ENCODE measurements around the gene KHNYN. TPM values are rescaled to one million over a fixed set of nuclear protein-coding genes. Genes with fewer than 3 reads are reported as not detected.

KHNYN gene
- total RNA-seq, 1 experiment from 2014 or later, result 33.2 TPM

DNA sequence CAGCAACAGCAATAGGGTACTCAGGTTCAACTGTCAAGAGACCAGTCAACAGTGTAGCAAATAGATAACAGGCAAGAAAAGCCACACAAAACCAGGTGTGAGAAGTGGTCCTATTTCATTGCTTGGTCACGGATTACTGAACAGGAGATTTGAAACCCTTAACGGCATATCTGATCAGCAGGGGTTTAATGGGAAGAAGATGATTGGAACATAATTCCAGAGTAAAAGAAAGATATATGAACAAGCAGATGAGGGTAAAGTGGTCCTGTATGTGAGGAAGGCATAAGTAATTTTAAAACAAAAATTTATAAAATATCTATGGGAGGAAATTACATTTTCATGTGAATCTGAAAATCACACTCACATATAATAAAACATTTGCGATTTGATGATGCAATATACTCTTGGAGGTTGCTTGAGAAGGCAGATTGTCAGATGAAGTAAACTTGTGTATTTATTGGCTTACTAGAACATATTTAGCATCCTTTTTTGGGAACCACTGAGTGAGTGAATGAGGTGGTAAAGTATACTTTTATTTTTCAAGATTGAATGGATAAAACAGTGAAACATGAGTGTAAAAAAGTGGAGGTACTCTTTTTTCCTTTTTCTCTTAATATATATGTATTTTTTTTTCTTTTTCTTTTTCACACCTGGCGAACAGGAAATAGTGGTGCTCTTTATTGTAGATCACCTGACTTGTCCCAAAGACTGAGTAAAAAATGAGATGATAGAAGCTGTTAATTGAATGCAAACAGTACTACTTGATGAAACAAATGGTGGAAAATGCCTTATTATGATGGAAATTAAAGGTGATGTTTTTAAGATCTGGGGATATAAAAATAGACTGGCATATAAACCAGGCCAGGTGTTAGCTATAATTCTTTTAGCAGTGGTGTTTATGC lies 34.4 kb downstream of the KHNYN start:
- no peak for DNase-seq (ENCODE audit: low spot score)

DNA sequence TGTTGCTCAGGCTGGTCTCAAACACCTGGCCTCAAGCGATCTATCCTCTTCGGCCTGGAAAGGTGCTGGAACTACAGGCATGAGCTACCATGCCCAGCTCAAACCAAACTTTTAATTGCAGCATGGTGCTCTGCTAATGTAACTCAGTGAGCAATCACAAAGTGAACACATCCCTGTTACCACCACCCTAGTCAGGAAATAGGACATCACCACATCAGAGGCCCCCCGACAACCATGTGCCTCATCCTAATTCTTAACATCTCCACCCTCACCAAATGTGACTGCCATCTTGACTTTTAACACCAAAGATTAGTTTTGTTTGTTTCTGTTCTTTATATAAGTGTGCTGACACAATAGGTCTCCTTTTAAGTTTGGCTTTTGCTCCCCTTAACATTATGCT lies 35.6 kb downstream of the KHNYN start:
- Mint-ChIP-seq H3K4me3 (no peak overlapping the region), H3K27ac (no peak overlapping the region), H3K4me1 (peaks cover 3% of the 10 kb centered on the region), H3K9me3 (peaks cover 7% of the 10 kb centered on the region), H3K27me3 (ENCODE audit: low read depth) (peaks cover under 1% of the 10 kb centered on the region; the same call in 1 of the 2 replicates), H3K36me3 (no peaks in the 10 kb centered on the region)
- DNase-seq (ENCODE audit: low spot score), result no peak
- TF ChIP-seq ZNF232 (CRISPR knock-in tag; IDR thresholded peaks at IDR 0.05) (no peak), TCF7 (CRISPR knock-in tag; IDR thresholded peaks at IDR 0.05; ENCODE audit: low read depth) (no peak)
- CTCF ChIA-PET, result interaction anchor here (0.7 kb wide), 2 partner anchors 87 to 375 kb away, joined by 3 read pairs; no protein-coding TSS in a partner anchor
- ATAC-seq, result no peak
- POLR2A ChIA-PET, result no interaction called here

More for the DNA sequence above, 34.4 kb downstream of the KHNYN start:
- ChIA-PET POLR2A (no interaction called here), CTCF (interaction anchor here (0.7 kb wide), 1 partner anchor 373 kb away, joined by 3 read pairs; no protein-coding TSS in a partner anchor)
- Mint-ChIP-seq H3K36me3 (no peaks in the 10 kb centered on the region), H3K9me3 (0 out of 2 replicates have a peak, but pooled peaks cover 3% of the 10 kb centered on the region), H3K4me3 (no peak overlapping the region), H3K27me3 (ENCODE audit: low read depth) (peaks cover 3% of the 10 kb centered on the region; the same call in 1 of the 2 replicates), H3K4me1 (peaks cover 3% of the 10 kb centered on the region), H3K27ac (no peak overlapping the region)
- TF ChIP-seq NR3C1 (CRISPR knock-in tag; conservative IDR thresholded peaks at IDR 0.05; ENCODE audit: low read depth) (no peak), GABPB1 (CRISPR knock-in tag; IDR thresholded peaks at IDR 0.05) (no peak)
- TF ChIP-seq, protein P1, sequence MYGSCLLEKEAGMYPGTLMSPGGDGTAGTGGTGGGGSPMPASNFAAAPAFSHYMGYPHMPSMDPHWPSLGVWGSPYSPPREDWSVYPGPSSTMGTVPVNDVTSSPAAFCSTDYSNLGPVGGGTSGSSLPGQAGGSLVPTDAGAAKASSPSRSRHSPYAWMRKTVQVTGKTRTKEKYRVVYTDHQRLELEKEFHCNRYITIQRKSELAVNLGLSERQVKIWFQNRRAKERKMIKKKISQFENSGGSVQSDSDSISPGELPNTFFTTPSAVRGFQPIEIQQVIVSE (CRISPR knock-in tag; IDR thresholded peaks at IDR 0.05; ENCODE audit: borderline replicate concordance), result no peak
- TF ChIP-seq, protein P2, sequence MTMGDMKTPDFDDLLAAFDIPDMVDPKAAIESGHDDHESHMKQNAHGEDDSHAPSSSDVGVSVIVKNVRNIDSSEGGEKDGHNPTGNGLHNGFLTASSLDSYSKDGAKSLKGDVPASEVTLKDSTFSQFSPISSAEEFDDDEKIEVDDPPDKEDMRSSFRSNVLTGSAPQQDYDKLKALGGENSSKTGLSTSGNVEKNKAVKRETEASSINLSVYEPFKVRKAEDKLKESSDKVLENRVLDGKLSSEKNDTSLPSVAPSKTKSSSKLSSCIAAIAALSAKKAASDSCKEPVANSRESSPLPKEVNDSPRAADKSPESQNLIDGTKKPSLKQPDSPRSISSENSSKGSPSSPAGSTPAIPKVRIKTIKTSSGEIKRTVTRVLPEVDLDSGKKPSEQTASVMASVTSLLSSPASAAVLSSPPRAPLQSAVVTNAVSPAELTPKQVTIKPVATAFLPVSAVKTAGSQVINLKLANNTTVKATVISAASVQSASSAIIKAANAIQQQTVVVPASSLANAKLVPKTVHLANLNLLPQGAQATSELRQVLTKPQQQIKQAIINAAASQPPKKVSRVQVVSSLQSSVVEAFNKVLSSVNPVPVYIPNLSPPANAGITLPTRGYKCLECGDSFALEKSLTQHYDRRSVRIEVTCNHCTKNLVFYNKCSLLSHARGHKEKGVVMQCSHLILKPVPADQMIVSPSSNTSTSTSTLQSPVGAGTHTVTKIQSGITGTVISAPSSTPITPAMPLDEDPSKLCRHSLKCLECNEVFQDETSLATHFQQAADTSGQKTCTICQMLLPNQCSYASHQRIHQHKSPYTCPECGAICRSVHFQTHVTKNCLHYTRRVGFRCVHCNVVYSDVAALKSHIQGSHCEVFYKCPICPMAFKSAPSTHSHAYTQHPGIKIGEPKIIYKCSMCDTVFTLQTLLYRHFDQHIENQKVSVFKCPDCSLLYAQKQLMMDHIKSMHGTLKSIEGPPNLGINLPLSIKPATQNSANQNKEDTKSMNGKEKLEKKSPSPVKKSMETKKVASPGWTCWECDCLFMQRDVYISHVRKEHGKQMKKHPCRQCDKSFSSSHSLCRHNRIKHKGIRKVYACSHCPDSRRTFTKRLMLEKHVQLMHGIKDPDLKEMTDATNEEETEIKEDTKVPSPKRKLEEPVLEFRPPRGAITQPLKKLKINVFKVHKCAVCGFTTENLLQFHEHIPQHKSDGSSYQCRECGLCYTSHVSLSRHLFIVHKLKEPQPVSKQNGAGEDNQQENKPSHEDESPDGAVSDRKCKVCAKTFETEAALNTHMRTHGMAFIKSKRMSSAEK (CRISPR knock-in tag; IDR thresholded peaks at IDR 0.05; ENCODE audit: borderline replicate concordance), result no peak
- no peak for ATAC-seq

DNA sequence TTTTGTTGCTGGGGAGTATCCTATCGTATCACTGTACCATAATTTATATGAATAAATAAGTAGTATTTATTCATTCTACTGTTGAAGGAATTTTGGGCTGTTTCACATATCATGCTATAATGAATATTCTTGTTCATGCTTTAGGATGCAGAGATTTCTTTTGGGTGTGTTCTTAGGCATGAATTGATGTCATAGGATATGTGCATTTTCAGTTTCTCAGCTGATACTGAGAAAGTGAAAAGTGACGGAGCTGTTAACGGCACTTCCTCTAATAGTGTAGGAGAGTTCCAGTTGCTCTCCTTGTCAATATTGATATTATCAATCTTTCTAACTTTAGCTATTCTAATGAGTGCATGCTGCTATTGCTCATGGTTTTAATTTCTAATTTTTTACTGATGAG lies 36.1 kb downstream of the KHNYN start:
- no peak for DNase-seq (ENCODE audit: low spot score)
- ChIA-PET CTCF (interaction anchor here (0.7 kb wide), 1 partner anchor 86 kb away, joined by 3 read pairs; no protein-coding TSS in a partner anchor), POLR2A (no interaction called here)
- Mint-ChIP-seq H3K4me1 (peaks cover 3% of the 10 kb centered on the region), H3K36me3 (no peaks in the 10 kb centered on the region), H3K27ac (no peak overlapping the region), H3K27me3 (ENCODE audit: low read depth) (peaks cover 5% of the 10 kb centered on the region; the same call in 1 of the 2 replicates), H3K4me3 (no peak overlapping the region), H3K9me3 (peaks cover 10% of the 10 kb centered on the region)
- ATAC-seq, result no peak
- TF ChIP-seq FOXK1 (CRISPR knock-in tag; IDR thresholded peaks at IDR 0.05) (no peak), NR1H2 (CRISPR knock-in tag; IDR thresholded peaks at IDR 0.05) (no peak), SP1 (CRISPR knock-in tag; conservative IDR thresholded peaks at IDR 0.05) (no peak), FOXJ3 (CRISPR knock-in tag; IDR thresholded peaks at IDR 0.05; ENCODE audit: borderline replicate concordance) (no peak), HMGA2 (CRISPR knock-in tag; IDR thresholded peaks at IDR 0.05) (no peak), CREM (CRISPR knock-in tag; IDR thresholded peaks at IDR 0.05) (no peak), OVOL2 (CRISPR knock-in tag; IDR thresholded peaks at IDR 0.05; ENCODE audit: borderline replicate concordance) (no peak)
- TF ChIP-seq, protein P3, sequence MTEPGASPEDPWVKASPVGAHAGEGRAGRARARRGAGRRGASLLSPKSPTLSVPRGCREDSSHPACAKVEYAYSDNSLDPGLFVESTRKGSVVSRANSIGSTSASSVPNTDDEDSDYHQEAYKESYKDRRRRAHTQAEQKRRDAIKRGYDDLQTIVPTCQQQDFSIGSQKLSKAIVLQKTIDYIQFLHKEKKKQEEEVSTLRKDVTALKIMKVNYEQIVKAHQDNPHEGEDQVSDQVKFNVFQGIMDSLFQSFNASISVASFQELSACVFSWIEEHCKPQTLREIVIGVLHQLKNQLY (CRISPR knock-in tag; IDR thresholded peaks at IDR 0.05), result no peak
- TF ChIP-seq, protein P4, sequence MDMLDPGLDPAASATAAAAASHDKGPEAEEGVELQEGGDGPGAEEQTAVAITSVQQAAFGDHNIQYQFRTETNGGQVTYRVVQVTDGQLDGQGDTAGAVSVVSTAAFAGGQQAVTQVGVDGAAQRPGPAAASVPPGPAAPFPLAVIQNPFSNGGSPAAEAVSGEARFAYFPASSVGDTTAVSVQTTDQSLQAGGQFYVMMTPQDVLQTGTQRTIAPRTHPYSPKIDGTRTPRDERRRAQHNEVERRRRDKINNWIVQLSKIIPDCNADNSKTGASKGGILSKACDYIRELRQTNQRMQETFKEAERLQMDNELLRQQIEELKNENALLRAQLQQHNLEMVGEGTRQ (CRISPR knock-in tag; IDR thresholded peaks at IDR 0.05), result no peak
- TF ChIP-seq, protein P5, sequence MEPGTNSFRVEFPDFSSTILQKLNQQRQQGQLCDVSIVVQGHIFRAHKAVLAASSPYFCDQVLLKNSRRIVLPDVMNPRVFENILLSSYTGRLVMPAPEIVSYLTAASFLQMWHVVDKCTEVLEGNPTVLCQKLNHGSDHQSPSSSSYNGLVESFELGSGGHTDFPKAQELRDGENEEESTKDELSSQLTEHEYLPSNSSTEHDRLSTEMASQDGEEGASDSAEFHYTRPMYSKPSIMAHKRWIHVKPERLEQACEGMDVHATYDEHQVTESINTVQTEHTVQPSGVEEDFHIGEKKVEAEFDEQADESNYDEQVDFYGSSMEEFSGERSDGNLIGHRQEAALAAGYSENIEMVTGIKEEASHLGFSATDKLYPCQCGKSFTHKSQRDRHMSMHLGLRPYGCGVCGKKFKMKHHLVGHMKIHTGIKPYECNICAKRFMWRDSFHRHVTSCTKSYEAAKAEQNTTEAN (CRISPR knock-in tag; IDR thresholded peaks at IDR 0.05), result no peak
- TF ChIP-seq, protein P6, sequence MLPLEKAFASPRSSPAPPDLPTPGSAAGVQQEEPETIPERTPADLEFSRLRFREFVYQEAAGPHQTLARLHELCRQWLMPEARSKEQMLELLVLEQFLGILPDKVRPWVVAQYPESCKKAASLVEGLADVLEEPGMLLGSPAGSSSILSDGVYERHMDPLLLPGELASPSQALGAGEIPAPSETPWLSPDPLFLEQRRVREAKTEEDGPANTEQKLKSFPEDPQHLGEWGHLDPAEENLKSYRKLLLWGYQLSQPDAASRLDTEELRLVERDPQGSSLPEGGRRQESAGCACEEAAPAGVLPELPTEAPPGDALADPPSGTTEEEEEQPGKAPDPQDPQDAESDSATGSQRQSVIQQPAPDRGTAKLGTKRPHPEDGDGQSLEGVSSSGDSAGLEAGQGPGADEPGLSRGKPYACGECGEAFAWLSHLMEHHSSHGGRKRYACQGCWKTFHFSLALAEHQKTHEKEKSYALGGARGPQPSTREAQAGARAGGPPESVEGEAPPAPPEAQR (CRISPR knock-in tag; IDR thresholded peaks at IDR 0.05), result no peak
- TF ChIP-seq, protein P7, sequence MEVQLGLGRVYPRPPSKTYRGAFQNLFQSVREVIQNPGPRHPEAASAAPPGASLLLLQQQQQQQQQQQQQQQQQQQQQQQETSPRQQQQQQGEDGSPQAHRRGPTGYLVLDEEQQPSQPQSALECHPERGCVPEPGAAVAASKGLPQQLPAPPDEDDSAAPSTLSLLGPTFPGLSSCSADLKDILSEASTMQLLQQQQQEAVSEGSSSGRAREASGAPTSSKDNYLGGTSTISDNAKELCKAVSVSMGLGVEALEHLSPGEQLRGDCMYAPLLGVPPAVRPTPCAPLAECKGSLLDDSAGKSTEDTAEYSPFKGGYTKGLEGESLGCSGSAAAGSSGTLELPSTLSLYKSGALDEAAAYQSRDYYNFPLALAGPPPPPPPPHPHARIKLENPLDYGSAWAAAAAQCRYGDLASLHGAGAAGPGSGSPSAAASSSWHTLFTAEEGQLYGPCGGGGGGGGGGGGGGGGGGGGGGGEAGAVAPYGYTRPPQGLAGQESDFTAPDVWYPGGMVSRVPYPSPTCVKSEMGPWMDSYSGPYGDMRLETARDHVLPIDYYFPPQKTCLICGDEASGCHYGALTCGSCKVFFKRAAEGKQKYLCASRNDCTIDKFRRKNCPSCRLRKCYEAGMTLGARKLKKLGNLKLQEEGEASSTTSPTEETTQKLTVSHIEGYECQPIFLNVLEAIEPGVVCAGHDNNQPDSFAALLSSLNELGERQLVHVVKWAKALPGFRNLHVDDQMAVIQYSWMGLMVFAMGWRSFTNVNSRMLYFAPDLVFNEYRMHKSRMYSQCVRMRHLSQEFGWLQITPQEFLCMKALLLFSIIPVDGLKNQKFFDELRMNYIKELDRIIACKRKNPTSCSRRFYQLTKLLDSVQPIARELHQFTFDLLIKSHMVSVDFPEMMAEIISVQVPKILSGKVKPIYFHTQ (CRISPR knock-in tag; IDR thresholded peaks at IDR 0.05), result no peak

Measured in WTC11 (cell line).